ENCODE results near the gene ZFYVE16.

The ZFYVE16 gene

GRCh38 chr5:80479713-80480112 lies 71.8 kb downstream of the ZFYVE16 start:
- Mint-ChIP-seq H3K27me3 (ENCODE audit: low read depth, poor library complexity) (no peaks in the 10 kb centered on the region), H3K4me3 (no peak overlapping the region), H3K9me3 (peaks cover 45% of the 10 kb centered on the region), H3K4me1 (no peaks in the 10 kb centered on the region), H3K36me3 (ENCODE audit: low read depth) (peaks cover 91% of the 10 kb centered on the region), H3K27ac (no peak overlapping the region)
- TF ChIP-seq, protein P1, sequence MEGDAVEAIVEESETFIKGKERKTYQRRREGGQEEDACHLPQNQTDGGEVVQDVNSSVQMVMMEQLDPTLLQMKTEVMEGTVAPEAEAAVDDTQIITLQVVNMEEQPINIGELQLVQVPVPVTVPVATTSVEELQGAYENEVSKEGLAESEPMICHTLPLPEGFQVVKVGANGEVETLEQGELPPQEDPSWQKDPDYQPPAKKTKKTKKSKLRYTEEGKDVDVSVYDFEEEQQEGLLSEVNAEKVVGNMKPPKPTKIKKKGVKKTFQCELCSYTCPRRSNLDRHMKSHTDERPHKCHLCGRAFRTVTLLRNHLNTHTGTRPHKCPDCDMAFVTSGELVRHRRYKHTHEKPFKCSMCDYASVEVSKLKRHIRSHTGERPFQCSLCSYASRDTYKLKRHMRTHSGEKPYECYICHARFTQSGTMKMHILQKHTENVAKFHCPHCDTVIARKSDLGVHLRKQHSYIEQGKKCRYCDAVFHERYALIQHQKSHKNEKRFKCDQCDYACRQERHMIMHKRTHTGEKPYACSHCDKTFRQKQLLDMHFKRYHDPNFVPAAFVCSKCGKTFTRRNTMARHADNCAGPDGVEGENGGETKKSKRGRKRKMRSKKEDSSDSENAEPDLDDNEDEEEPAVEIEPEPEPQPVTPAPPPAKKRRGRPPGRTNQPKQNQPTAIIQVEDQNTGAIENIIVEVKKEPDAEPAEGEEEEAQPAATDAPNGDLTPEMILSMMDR (IDR thresholded peaks at IDR 0.05): no peak
- DNase-seq: no peak

- Mint-ChIP-seq H3K27me3 (ENCODE audit: low read depth, poor library complexity) (no peaks in the 10 kb centered on the region), H3K9me3 (peaks cover 51% of the 10 kb centered on the region), H3K36me3 (ENCODE audit: low read depth) (peaks cover 91% of the 10 kb centered on the region), H3K4me1 (no peaks in the 10 kb centered on the region), H3K27ac (peak overlapping the region; percentile 68), H3K4me3 (no peak overlapping the region)
- no peak for DNase-seq
- TF ChIP-seq, protein P1 (IDR thresholded peaks at IDR 0.05): no peak
Measured at GRCh38 chr5:80480354-80480753, 72.5 kb downstream of the ZFYVE16 start.

DNA sequence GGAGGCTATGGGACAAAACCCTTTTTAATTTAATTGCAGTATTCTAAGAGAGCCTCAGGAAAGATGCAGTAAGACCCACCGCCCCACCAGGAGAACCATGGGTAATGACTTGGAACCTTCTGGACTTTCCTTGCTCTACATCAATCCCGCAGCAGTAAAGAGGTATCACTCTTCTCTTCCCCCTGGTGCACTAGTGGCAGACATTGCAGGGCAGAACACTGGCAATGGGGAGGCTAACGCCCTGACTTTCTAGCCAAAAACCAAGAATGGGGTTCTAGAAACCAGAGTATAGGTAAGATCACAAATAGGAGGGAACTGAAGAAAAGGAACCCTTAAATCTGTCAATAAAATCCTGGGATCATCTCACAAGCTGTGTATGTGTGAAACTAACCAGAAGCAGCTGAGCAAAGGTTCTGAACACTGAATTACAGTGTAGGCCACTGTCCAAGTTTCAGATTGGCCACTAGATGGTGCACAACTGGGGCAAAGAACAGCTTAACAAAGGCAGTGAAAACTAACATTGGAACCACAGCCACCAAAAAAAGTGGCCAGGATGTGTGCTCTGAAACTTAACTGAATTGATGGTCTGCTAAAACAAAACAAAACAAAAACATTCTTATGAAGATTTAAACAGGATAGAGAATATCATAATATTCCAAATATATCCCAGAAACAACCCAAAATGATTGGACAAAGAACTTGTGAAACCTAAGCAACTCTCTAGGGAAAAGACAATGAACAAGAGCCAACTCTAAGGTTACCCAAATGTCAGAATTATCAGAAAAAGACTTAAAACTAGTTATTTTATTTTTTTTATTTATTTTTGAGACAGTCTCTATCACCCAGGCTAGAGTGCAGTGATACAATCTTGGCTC lies 73.4 kb downstream of the ZFYVE16 start:
- Mint-ChIP-seq H3K27ac (no peak overlapping the region), H3K36me3 (ENCODE audit: low read depth) (peaks cover 86% of the 10 kb centered on the region), H3K9me3 (peaks cover 55% of the 10 kb centered on the region), H3K27me3 (ENCODE audit: low read depth, poor library complexity) (no peaks in the 10 kb centered on the region), H3K4me1 (no peaks in the 10 kb centered on the region), H3K4me3 (no peak overlapping the region)
- TF ChIP-seq, protein P1 (IDR thresholded peaks at IDR 0.05): peak; percentile 38
- DNase-seq: no peak

- no peak for DNase-seq
- no peak overlapping the region for H3K27ac Mint-ChIP-seq
- peaks cover 83% of the 10 kb centered on the region for H3K36me3 Mint-ChIP-seq (ENCODE audit: low read depth)
Measured at GRCh38 chr5:80482578-80482977, 74.7 kb downstream of the ZFYVE16 start.

GRCh38 chr5:80483636-80484232 lies 75.9 kb downstream of the ZFYVE16 start:
- Mint-ChIP-seq H3K4me1 (peaks cover 21% of the 10 kb centered on the region), H3K36me3 (ENCODE audit: low read depth) (peaks cover 74% of the 10 kb centered on the region), H3K4me3 (no peak overlapping the region), H3K27me3 (ENCODE audit: low read depth, poor library complexity) (peaks cover 3% of the 10 kb centered on the region), H3K9me3 (peaks cover 64% of the 10 kb centered on the region), H3K27ac (no peak overlapping the region)
- TF ChIP-seq, protein P1 (IDR thresholded peaks at IDR 0.05): no peak
- no peak for DNase-seq

More at GRCh38 chr5:80482578-80482977, 74.7 kb downstream of the ZFYVE16 start:
- Mint-ChIP-seq H3K4me3 (no peak overlapping the region), H3K9me3 (peaks cover 64% of the 10 kb centered on the region), H3K27me3 (ENCODE audit: low read depth, poor library complexity) (peaks cover 2% of the 10 kb centered on the region), H3K4me1 (peaks cover 12% of the 10 kb centered on the region)
- TF ChIP-seq, protein P1 (IDR thresholded peaks at IDR 0.05): no peak

Data from nephron progenitor cell (in vitro differentiated cells).